ENCODE measurements around the gene FANK1. TPM values are rescaled to one million over a fixed set of nuclear protein-coding genes. Genes with fewer than 3 reads are reported as not detected.
"Not testable (repeated sequence)": the region's sequence is repeated elsewhere in the genome, so short reads cannot be mapped to it uniquely, and the experiment has no call there.

The FANK1 gene
- total and polyA plus RNA-seq, 2 experiments from 2014 or later = 2.9 to 6.0 TPM

DNA sequence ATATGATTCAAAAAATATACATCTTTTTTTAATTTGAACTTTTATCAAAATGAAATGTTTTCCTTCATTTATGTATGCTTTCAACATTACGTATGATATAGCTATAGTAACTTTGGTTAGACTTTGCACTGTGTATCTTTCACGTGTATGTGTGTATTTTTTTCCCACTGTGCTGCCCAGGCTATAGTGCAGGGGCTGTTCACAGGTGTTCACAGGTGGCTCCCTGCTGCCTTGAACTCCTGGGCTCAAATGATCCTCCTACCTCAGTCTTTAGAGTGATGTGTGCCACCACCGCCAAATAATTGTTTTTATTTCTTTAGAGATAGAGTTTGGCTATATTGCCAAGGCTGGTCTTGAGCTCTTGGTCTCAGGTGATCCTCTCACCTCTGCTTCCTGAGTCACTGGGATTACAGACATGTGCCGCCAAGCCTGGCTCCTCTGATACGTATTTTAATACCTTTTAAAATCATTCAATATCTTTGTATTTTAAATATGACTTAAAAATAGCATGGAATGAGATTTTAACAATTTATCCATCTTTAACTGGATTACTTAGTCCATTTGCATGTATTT is 29.0 kb downstream of the FANK1 start:
- no peaks in the 10 kb centered on the region for H3K36me3 ChIP-seq (replicated peaks; ENCODE audit: insufficient read depth, low read depth)
- H2AFZ ChIP-seq = no peak overlapping the region
- H3K4me1 ChIP-seq (ENCODE audit: insufficient read depth) = no peaks in the 10 kb centered on the region
- H4K20me1 ChIP-seq (ENCODE audit: insufficient read depth, poor library complexity, severe bottlenecking) = no peaks in the 10 kb centered on the region
- no peaks in the 10 kb centered on the region for H3K9me2 ChIP-seq (replicated peaks; ENCODE audit: insufficient read depth)
- no peak overlapping the region for H3K4me3 ChIP-seq
- DNase-seq (ENCODE audit: low spot score) = no peak
- H3K79me2 ChIP-seq = no peaks in the 10 kb centered on the region
- no peak overlapping the region for H3K4me2 ChIP-seq
- TF ChIP-seq EZH2phosphoT487 (IDR thresholded peaks at IDR 0.05; ENCODE audit: low read depth, severe bottlenecking, unreplicated experiment) = no peak
- no peak for TF ChIP-seq EZH2 (IDR thresholded peaks at IDR 0.05; ENCODE audit: borderline replicate concordance)
- TF ChIP-seq CTCF (IDR thresholded peaks at IDR 0.05; ENCODE audit: poor library complexity) = no peak
- 69% methylated on average over 5 of the region's 5 CpGs for WGBS (ENCODE audit: low lambda C conversion rate, missing lambda C conversion rate)
- H3K9me3 ChIP-seq (ENCODE audit: low read depth) = no peaks in the 10 kb centered on the region
- H3K27me3 ChIP-seq = no peaks in the 10 kb centered on the region
- no peak overlapping the region for H3K27ac ChIP-seq

- H3K4me1 ChIP-seq (ENCODE audit: insufficient read depth) = no peaks in the 10 kb centered on the region
- WGBS (ENCODE audit: low lambda C conversion rate, missing lambda C conversion rate) = 61% methylated on average over 5 of the region's 5 CpGs
- H3K36me3 ChIP-seq (replicated peaks; ENCODE audit: insufficient read depth, low read depth) = no peaks in the 10 kb centered on the region
- no peaks in the 10 kb centered on the region for H3K9me2 ChIP-seq (replicated peaks; ENCODE audit: insufficient read depth)
- TF ChIP-seq EZH2 (IDR thresholded peaks at IDR 0.05; ENCODE audit: borderline replicate concordance) (no peak), EZH2phosphoT487 (IDR thresholded peaks at IDR 0.05; ENCODE audit: low read depth, severe bottlenecking, unreplicated experiment) (no peak), CTCF (IDR thresholded peaks at IDR 0.05; ENCODE audit: poor library complexity) (no peak)
- no peak overlapping the region for H3K4me3 ChIP-seq
- H3K27ac ChIP-seq = no peak overlapping the region
- H3K9me3 ChIP-seq (ENCODE audit: low read depth) = no peaks in the 10 kb centered on the region
- H3K27me3 ChIP-seq = no peaks in the 10 kb centered on the region
- no peaks in the 10 kb centered on the region for H4K20me1 ChIP-seq (ENCODE audit: insufficient read depth, poor library complexity, severe bottlenecking)
- no peak for DNase-seq (ENCODE audit: low spot score)
- no peak overlapping the region for H3K4me2 ChIP-seq
- no peak overlapping the region for H2AFZ ChIP-seq
- H3K79me2 ChIP-seq = no peaks in the 10 kb centered on the region
These were observed 29.9 kb downstream of the FANK1 start for GRCh38 chr10:125926247-125926646.

- H3K36me3 ChIP-seq (replicated peaks; ENCODE audit: insufficient read depth, low read depth); H3K9me2 ChIP-seq (replicated peaks; ENCODE audit: insufficient read depth); H3K79me2 ChIP-seq; H3K9me3 ChIP-seq (ENCODE audit: low read depth); H3K27ac ChIP-seq; H3K4me3 ChIP-seq; DNase-seq (ENCODE audit: low spot score); H3K4me2 ChIP-seq; H2AFZ ChIP-seq; H3K4me1 ChIP-seq (ENCODE audit: insufficient read depth); H3K27me3 ChIP-seq; H4K20me1 ChIP-seq (ENCODE audit: insufficient read depth, poor library complexity, severe bottlenecking): not testable (repeated sequence)
- 78% methylated on average over 5 of the region's 5 CpGs for WGBS (ENCODE audit: low lambda C conversion rate, missing lambda C conversion rate)
These were observed 30.9 kb downstream of the FANK1 start for GRCh38 chr10:125927265-125927664.

DNA sequence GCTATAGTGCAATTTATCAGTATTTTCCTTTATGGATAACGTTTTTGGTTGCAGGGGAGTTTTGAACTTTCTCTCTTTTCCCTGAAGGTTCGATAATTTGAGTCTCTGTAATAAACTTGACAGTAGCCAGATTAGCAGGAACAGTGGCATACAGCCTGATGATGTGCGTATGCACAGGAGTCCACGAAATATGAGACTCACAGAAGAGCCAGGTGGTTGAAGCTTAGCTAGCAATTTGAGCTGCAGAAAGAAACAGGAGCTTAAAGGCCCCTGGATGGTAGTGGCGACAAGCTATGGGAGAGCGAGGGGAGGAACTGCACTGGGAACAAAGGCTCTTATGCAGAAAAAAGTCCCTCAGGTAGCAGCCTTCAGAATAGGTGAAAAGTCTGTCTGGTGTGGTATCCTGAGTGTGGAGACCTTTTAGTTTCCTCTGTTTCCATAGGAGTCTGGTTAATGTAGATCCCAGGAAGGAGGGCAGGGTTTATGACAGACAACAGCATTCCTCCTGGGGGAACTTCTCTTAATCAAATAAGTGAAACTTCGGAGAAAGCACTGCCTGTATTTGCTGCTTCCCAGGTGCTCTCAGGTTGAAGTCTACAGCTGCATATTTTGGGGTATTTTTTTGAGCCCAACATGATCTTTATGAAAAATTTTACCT is 32.7 kb downstream of the FANK1 start:
- TF ChIP-seq EZH2 (IDR thresholded peaks at IDR 0.05; ENCODE audit: borderline replicate concordance) (no peak), EZH2phosphoT487 (IDR thresholded peaks at IDR 0.05; ENCODE audit: low read depth, severe bottlenecking, unreplicated experiment) (no peak), CTCF (IDR thresholded peaks at IDR 0.05; ENCODE audit: poor library complexity) (no peak)
- Histone ChIP-seq H3K36me3 (replicated peaks; ENCODE audit: insufficient read depth, low read depth) (no peaks in the 10 kb centered on the region), H3K79me2 (no peaks in the 10 kb centered on the region), H2AFZ (no peak overlapping the region), H3K27me3 (no peaks in the 10 kb centered on the region), H3K4me1 (ENCODE audit: insufficient read depth) (no peaks in the 10 kb centered on the region), H3K4me3 (no peak overlapping the region), H4K20me1 (ENCODE audit: insufficient read depth, poor library complexity, severe bottlenecking) (no peaks in the 10 kb centered on the region), H3K4me2 (peak overlapping the region; percentile 57), H3K9me3 (ENCODE audit: low read depth) (no peaks in the 10 kb centered on the region), H3K27ac (peak overlapping the region; percentile 70), H3K9me2 (replicated peaks; ENCODE audit: insufficient read depth) (no peaks in the 10 kb centered on the region)
- WGBS (ENCODE audit: low lambda C conversion rate, missing lambda C conversion rate) = 64% methylated on average over 7 of the region's 7 CpGs
- no peak for DNase-seq (ENCODE audit: low spot score)
